CD4-positive, alpha-beta T cell treated with Interleukin-15 for 1 hour (primary cell): ENCODE results near the gene HEATR5B.
"Not testable (repeated sequence)": the region's sequence is repeated elsewhere in the genome, so short reads cannot be mapped to it uniquely, and the experiment has no call there.

Experiments used
- DNase-seq: peaks from one replicate; pipeline ENCODE4 v3.0.0-alpha.2; 2020

The HEATR5B gene

DNA sequence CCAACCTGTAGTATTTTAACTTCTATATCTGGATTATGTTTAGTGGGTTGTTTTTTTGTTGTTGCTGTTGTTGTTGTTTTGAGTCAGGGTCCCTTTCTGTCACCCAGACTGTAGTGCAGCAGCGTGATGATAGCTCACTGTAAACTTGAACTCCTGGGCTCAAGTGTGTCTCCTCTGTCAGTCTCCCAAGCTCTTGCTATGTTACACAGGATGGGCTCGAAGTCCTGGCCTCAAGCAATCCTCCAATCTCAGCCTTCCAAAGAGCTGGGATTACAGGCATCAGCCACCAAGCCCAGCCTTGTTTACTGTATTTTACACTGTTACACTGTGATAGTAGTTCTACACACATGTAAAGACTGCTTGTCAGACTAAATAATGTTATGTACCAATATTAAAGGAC lies 108.1 kb downstream of the HEATR5B start:
- no peak for DNase-seq

DNA sequence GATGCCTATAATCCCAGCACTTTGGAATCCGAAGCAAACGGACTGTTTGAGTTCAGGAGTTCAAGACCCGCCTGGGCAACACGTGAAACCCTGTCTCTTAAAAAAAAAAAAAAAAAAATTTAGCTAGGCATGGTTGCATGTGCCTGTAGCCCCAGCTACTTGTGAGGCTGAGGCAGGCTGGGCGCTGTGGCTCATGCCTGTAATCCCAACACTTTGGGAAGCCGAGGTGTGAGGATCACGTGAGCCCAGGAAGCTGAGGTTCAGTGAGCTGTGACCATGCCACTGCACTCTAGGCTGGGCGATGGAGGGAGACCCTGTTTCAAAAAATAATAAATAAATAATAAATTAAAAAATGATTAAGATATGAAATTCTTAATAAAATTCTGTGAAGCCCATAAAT lies 108.9 kb downstream of the HEATR5B start:
- DNase-seq = no peak

DNA sequence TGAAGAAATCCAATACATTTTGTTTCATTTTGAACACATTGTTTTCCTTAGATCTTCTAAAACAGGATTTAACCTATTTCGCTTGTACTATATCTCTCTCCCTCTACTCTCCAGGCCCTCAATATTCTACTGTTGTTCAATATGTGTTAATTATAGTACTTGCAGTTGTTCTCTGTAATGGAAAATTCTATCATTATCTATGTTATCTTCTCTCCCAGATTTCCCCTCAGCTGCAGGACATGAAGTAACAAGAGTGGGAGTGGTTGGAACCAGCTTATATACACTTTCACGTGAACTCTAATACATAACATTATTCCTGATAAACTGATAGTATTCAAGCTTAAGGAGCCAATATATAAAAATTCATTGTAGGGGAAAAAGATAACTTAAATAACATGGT lies 110.9 kb downstream of the HEATR5B start:
- DNase-seq = no peak

DNA sequence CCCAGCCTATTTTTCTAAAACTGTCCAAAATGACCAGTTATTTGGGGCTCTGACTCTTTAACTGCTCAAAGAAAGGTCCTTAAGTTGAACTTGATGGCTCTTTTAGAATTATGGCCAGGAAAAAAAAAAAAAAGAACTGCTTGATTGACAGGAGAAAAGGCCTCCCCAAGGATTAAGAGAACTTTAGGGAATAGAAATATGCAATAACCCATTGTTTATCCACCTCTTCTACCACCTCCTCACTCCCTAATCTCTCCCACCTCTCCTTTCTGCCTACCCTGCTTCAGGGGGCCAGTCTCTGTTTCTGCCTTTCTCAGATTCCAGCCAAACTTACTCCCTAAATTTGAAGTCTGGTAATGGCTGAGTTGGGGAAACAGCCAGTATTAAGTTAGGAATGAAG lies 112.2 kb downstream of the HEATR5B start:
- no peak for DNase-seq

DNA sequence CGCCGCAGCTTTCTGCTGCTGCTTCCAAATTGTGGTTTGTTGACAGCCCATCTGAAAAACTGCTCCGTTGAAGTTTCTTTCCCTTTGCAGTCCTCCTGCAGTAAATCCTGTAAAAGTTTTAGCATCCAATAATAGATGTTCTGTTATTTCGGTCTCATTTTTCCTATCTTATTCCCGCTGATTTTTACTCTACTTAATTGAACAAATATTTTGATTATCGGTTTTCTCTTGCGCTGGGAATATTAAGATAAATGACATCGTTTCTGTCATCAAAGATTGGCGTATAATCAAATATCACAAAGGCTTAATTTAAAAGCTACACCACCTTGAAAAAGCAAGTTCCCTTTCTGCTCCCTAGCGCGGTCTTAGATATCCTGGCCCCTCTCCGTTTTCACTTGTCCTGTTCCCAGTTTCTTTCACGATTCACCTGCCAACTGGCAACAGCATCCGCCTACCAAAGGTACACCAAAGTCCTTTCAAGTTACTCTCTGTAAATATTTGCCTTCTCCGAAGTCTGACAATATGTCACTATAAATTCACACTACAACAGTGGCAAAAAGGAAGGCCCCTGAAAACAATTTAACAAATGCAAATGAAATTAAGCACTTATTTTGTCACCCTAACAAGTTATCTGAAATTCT lies 116.8 kb downstream of the HEATR5B start:
- no peak for DNase-seq

DNA sequence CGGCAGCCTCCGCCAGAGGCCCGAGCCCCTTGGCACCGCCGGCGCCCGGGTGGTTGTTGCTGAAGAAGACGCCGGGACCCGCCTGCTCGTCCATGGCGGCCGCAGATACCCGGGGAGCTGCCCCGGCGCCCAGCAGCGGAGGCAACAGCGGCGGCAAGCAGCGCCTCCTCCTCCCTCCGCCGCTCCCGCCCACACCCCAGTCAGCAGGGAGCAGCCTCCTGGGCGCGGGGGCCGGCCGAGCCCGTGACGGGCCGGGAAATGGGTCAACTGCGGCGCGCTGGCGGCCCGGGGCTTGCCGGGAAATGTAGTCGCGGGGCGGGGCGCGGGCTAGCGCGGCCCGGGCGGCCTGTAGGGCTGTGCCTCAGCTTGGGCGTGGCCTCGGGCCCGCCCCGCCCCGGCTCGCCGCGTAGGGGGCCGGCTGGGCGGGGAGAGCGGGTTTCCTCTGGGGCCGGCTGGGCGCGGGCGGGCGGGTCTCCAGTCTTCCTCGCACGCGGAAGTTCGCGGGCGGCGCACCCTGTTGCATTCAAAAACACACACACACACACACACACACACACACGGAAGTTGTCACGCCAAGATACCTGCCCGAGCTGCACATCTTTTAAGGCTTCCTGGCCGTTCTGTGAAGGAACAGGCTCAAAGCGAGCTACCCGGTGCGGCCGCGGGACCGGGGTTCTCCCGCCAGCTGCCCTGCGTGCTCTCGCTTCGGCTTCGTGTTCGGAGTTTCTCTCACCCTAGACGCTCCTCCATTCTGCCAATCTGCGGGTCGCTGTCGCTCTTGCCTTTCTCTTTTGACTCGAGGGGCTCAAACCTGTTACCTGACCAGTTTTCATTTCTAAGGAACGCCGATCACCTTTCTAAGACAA lies 117.6 kb downstream of the HEATR5B start, which contains the start of gene STRN:
STRN (minus strand) TSS at position 167 of the 866 bp plus-strand sequence; CDS start at position 94, 73 bp downstream.
- DNase-seq = peak; percentile 98

DNA sequence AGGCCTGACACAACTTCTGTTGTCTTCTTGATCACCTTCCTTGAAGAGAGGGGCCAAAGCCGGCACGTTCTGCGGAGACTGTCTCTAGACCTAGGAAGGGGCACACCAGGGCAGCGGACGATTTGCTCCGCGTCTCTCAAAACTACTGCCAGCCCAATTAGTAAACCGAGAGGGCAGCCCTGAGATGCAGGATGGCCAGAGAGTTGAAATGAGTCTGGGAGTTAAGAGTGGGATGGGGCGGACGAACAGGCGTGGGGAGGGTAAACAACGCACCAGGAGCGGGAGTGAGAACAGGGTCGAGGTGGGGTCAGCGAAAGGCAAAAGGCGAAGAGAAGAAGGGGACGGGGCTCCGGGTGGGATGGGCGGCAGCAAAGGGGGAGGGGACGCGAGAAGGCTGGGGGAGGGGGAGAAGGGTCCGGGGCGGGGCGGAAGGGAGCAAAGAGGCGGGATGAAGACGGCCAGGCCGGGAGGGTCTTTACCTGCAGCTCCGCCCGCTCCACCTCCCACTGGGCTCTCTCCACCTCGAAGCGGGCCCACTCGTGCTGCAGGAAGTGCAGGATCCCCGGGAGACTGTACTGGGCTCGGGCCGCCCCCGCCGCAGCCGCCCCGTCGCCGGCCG lies 118.3 kb downstream of the HEATR5B start:
- no peak for DNase-seq

DNA sequence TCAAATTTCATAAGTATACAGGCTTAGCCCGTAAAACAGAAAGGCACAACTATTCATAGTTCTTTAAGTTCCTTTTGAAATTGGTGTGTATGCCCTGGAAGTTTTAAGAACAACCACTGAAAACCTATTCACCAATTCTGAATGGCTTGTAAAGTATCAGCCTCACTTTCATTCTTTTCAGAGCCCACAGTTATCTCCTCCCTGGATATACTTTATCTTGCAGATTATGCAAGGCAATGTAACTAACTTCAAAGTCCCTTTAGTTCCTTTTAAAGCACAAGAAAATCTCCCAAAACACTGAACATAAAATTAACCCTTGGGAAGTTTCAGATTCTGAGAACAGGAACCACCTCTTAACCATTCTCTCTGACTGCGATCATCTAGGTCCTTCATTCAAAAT lies 119.0 kb downstream of the HEATR5B start:
- no peak for DNase-seq

DNA sequence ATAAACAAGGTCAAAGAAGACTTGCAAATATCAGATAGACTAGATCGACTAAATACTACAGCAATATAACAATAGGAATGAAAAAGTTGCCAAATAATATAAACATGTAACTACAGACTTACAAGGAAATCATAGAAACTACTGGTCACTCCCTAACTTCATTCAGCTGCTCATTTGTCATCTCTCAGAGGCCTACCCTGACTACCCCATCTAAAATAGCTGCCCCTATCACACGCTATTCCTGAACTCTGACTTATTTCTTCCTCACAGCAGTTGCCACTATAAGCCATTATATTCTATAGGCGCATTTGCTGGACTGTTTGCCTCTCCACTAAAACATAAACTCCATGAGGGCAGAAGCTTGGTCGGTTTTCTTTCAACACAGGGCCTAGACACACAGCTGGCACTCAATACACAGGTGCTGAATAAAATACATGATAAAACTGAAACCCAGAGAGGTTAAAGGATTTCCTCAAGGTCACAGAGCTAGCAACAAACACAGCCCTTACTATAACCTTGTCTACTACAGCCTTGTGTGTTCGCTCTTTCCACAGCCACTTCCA lies 119.6 kb downstream of the HEATR5B start:
- no peak for DNase-seq

DNA sequence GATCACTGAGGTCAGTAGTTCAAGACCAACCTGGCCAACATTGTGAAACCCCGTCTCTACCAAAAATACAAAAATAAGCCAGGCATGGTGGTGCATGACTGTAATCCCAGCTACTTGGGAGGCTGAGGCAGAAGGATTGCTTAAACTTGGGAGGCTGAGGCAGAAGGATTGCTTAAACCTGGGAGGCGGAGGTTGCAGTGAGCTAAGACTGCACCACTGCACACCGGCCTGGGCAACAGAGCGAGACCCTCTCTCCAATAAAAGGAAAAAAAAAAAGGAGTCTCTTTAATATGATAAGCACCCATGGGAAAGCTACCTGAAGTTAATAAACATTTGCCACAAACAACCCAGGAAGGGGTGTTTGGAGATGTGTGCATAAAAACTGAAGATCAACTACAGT lies 120.4 kb downstream of the HEATR5B start:
- no peak for DNase-seq

DNA sequence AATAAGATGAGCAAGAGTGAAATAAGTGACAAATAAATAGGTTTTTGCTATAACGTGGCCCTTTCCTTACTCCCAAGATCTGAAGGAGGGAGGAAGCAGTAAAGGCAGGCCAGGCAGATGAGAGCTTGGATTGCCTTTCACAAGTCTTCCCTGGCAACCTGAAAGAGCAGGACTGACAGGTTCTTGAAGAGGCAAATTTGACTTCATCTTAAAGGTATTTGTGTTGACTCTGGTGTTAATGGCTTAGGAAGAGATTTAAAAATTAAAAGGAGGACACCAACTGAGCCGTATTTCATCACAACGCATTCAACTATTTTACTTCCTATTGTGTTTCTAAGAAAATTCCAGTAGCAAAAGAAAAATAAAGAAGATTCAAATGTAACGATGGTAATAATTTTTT lies 121.1 kb downstream of the HEATR5B start:
- DNase-seq = no peak

DNA sequence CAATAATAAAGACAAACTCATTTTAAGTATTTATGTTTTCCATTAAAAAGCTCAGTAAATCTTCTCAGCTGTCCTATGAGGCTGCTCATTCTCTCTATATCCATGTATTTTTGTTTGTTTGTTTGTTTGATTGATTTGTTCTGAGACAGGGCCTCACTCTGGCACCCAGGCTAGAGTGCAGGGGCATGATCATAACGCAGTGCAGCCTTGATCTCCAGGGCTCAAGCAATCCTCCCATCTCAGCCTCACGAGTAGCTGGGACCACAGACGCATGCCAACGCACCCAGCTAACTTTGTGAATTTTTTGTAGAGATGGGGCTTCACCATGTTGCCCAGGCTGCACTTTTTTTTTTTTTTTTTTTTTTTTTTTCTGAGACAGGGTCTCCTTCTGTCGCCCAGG lies 123.4 kb downstream of the HEATR5B start:
- no peak for DNase-seq

DNA sequence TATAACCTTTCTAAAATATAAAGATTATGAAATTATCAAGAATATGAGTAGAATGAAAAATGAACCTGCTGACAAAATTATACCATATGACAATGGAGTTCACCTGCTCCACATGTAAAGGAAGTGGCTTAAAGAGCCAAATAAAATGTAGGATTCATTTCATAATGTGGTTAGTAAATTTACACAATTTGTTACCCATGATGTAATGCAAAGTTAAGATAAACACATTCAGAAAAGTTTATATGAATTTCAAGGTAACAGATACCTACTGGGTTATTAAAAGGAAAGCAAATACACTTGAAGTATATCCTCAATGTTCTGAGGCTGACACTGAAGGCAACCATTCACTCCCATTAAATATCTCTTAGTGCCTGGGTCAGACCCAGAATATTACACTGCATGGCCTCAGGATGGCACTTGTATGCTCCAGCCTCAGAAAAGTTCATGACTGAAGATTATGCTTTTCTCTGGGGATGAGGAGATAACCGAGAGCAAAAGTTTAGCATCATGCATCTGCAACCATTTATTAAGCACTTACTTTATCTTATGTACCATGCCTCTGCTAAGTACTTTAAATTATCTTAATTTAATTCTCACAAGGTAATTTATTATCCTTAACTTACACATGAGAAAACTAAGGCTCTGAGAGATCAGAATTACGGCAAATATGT lies 124.0 kb downstream of the HEATR5B start:
- DNase-seq = no peak

DNA sequence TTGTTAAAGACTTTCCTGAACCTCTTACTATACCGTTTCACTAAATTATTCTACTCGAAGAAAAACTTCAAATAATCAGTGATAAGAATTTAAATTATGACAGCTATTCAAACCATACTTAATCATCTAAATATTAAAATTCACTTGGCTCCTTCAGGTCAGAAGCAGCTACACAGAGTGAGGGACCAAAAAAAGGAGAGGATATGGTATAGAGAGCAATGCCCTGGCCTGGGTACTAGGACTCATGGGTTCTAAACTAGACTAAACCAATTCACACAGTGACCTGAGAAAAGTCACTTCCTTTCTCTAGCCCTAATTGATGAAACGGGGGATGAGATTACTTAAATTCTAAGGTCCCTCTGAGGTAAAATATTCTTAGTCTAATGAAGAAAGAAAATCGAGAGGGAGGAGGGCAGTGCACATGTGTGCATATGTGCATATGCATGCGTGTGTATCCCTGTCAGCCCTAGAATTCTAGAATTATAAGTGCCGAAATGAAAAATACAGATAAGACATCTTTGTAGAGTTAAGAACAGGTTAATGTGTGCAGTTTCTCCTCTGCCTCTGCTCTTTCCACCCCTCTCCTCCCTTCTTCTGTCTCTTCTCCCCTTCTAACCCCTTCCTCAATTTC lies 129.1 kb downstream of the HEATR5B start:
- no peak for DNase-seq

DNA sequence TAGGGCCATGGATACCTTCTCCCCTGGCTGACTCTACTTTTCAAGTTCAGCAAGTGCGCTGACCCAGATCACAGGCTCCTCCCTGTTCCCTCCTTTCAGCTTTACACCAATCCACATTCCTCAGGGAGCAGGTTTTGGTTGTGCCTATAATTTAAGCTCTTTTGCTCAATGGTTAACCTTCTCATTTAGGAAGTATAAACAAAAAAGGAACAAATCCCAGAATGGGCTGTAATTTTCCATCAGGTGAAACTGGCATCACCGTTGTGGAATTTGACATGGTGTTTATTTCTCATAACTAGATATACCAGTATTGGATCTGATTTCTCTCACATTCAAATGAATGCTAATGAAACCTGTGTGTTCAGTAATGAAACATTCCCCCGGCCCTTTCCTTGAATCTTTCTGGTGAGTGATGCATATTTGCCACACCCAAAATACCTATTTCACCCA lies 131.4 kb downstream of the HEATR5B start:
- no peak for DNase-seq

DNA sequence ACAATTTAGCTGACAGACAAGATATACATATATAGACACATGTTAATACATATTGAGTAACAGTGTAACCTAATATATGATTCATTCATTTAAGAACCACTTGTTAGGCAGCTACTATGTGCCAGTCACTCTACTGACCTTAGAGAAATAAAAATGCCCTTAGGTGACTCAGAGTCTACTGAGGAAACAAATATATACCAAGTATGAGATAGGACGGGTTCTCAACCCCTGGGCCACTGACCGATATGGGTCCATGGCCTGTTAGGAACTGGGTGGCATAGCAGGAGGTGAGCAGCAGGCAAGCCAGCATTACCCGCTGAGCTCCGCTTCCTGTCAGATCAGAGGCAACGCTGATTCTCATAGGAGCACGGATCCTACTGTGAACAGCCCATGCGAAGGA lies 132.6 kb downstream of the HEATR5B start:
- DNase-seq = no peak

DNA sequence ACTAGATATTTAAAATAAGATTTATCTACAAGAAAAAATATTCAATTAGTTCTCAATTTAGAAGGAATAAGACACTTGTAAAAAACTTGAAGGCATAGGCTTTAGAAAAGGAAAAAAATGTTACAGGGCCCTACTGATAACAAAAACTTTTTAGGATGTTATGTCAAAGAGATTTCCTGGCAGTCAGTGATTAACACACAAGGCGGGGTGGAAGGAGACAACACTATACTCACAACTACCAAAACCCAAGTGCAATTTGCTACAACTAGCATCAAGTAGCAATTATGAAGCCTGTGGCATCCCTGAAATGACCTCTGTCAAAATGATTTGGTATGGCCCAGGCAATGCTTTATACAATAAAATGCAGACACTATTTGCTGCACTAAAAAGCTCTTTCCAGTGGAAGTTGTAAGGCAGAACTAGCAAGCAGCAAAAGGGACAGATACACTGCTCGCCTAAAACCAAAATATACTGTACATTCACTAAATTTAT lies 133.1 kb downstream of the HEATR5B start:
- DNase-seq = no peak

DNA sequence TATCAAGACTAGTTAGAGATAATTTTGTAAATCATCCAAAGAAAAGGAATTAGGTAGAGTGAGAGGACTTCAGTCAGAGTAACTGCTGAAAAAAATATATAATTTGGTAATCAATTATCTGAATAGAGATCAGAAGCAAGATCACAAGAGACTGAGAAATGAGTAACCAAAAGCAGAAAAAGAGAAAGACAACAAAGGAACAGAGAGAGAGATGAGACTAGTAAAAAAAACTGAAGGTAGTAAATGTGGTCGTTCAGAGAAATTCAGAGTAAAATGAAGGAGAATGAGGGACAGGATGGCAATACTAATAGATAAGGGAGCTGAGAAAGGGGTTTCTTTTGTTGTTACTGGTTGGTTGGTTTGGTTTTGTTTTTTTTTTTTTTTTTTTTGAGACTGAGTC lies 134.3 kb downstream of the HEATR5B start:
- DNase-seq = no peak

DNA sequence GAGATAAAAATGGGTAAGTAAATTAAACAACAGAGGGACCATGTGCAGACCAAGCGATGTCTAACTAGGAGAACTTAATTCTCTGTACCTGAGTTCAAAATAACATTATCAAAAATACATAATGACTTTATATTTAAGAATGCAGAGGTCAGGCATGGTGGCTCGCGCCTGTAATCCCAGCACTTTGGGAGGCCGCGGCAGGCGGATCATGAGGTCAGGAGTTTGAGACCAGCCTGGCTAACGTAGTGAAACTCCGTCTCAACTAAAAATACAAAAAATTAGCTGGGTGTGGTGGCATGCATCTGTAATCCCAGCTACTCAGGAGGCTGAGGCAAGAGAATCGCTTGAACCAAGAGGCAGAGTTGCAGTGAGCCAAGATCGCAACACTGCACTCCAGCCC lies 138.9 kb downstream of the HEATR5B start:
- not testable (repeated sequence) for DNase-seq

DNA sequence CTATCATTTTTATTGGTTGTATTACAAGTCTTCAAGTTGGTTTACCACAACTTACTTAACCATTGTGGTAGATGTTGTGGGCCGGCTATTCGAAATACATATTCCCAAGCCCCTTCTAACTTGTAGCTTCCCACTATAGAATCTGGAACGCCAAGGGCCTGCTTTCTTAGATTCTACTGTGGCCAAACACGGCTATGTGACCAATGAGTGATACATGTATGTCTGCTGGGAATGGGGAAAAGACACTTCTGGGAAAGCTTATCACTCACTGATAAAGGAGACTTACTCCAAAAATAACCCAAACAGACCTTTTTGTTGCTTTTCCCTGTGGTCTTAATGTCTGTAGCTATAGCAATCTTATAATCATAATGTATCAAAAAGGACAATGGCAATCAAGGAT lies 142.3 kb downstream of the HEATR5B start:
- DNase-seq = no peak

DNA sequence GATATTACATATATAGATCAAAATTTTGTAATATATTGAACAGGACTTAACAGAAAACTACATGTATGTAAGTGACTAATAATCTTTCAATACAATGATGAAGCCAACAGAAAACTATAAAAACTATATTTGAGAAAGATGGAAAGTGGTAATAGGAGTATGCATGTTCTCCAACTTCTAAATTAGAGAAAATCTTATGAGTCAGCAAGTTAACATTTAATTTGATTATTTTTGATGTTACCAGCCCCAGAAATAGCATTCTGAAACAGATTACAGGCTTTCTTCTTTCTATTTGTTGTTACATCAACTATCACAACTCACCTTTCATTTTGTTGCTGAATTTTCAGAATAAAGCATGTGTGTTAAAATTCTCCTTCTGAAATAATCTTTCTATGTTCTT lies 147.6 kb downstream of the HEATR5B start:
- DNase-seq = not testable (repeated sequence)

DNA sequence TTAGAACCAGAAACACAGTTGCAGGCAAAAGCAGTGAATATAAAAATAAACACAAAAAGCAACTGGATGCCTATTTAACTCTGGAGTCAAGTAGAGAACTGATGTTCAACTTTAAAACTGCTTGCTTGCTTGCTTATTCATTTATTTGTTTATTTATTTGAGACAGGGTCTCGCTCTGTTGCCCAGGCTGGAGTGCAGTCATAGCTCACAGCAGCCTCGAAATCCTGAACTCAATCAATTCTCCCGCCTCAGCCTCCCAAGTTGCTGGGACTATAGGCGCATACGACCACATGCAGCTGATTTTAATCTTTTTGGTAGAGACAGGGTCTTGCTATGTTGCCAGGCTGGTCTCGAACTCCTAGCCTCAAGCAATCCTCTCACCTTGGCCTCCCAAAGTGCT lies 152.5 kb downstream of the HEATR5B start:
- DNase-seq = not testable (repeated sequence)
